H1 (cell line): ENCODE measurements around the gene SMOC2. TPM values are rescaled to one million over a fixed set of nuclear protein-coding genes. Genes with fewer than 3 reads are reported as not detected.

Experiments used
- ATF3 ChIP-seq: IDR thresholded peaks from 2 replicates; pipeline ENCODE4 v1.6.1; 2011; ENCODE audit warnings: low read depth, mild to moderate bottlenecking, low read length; ENCODE audit not compliant: insufficient read depth
- CHD2 ChIP-seq: IDR thresholded peaks from 2 replicates; pipeline ENCODE4 v1.6.1; 2012; ENCODE audit warnings: low read length, improper control_type of control experiment
- CHD7 ChIP-seq: fragments of 300-600 bp; sonication (generic); IDR thresholded peaks from 2 replicates; pipeline ENCODE4 v1.7.1; 2012; ENCODE audit warnings: low read length, moderate library complexity, mild to moderate bottlenecking, inconsistent platforms; ENCODE audit not compliant: insufficient replicate concordance
- EZH2 ChIP-seq: fragments of 200-600 bp; sonication (generic); IDR thresholded peaks from 2 replicates; pipeline ENCODE4 v1.7.1; 2012; ENCODE audit warnings: low read depth, mild to moderate bottlenecking, moderate library complexity, low read length, inconsistent platforms; ENCODE audit not compliant: severe bottlenecking
- FOSL1 ChIP-seq: IDR thresholded peaks from 2 replicates; pipeline ENCODE4 v1.6.1; 2011; ENCODE audit warnings: mild to moderate bottlenecking, low read depth, low read length, moderate library complexity; ENCODE audit not compliant: insufficient read depth
- HDAC6 ChIP-seq: IDR thresholded peaks from one replicate; pipeline ENCODE4 v1.7.1; 2012; ENCODE audit warnings: low read depth, mild to moderate bottlenecking, inconsistent platforms, low read length, moderate library complexity
- SIN3A ChIP-seq, 2 experiments: IDR thresholded peaks in 1 of 2; conservative IDR thresholded peaks in 1 of 2; 2 replicates each; pipeline ENCODE4 v1.6.1; 2011 to 2012; ENCODE audit warnings: low read length in 2 of 2, improper control_type of control experiment in 1 of 2, low read depth in 1 of 2, mild to moderate bottlenecking in 1 of 2
- SIRT6 ChIP-seq: IDR thresholded peaks from one replicate; pipeline ENCODE4 v1.7.1; 2012; ENCODE audit warnings: low read length, inconsistent platforms
- polyA plus RNA-seq, 7 experiments: library from polyadenylated mRNA; depleted of rRNA in 3 of 7; stranded (reverse) in 5 of 7; unstranded in 2 of 7; fragments of >200 nt in 5 of 7; fragments of 200-250 nt in 2 of 7; gene quantifications; 1 replicate in 5 of 7; 2 replicates in 1 of 7; 4 replicates in 1 of 7; pipeline versions ENCODE4 v1.2.1 to v1.2.3, GENCODE V29; 2011 to 2013; ENCODE audit warnings: missing spikeins in 2 of 7, mixed read lengths in 2 of 7
- total RNA-seq: library from RNA; stranded (reverse); fragmentation: NEBNext Ultra II Directional; extraction: Animal tissue kit (Norgen Biotek cat#: 25700); gene quantifications from 2 replicates; pipeline ENCODE4 v1.2.1, GENCODE V29; 2021

SMOC2 gene
- total and polyA plus RNA-seq, 2 of the 8 experiments (the other 6 are each of a cell fraction or from before 2014, with no cell fraction given): 7.7 to 8.5 TPM

- no peak for TF ChIP-seq SIRT6
- no peak for TF ChIP-seq ATF3
- no peak for TF ChIP-seq CHD2
- TF ChIP-seq FOSL1: no peak
- no peak for TF ChIP-seq EZH2
- no peak for TF ChIP-seq CHD7
- no peak for TF ChIP-seq SIN3A (conservative IDR thresholded peaks at IDR 0.05 in 1 of 2, IDR thresholded peaks at IDR 0.05 in 1 of 2; ENCODE audit: low read depth in 1 of 2, low read length in 2 of 2)
- no peak for TF ChIP-seq HDAC6
These were observed 55.4 kb downstream of the SMOC2 start (continued) for GRCh38 chr6:168496139-168496996.
